Measurements from ENCODE around the gene FYN.

The FYN gene

GRCh38 chr6:111699123-111699522 lies 174.1 kb downstream of the FYN start:
- no peak for TF ChIP-seq TEAD4 (IDR thresholded peaks at IDR 0.05)
- no peak for TF ChIP-seq ZBTB7A (IDR thresholded peaks at IDR 0.05; ENCODE audit: low read depth)
- no peak for TF ChIP-seq REST (IDR thresholded peaks at IDR 0.05; ENCODE audit: low read depth)
- TF ChIP-seq FOXM1 (IDR thresholded peaks at IDR 0.05; ENCODE audit: borderline replicate concordance, low read depth), result no peak
- TF ChIP-seq NFIC (IDR thresholded peaks at IDR 0.05), result no peak
- no peak for TF ChIP-seq EP300 (IDR thresholded peaks at IDR 0.05; ENCODE audit: borderline replicate concordance)
- no peak for TF ChIP-seq TAF1 (IDR thresholded peaks at IDR 0.05; ENCODE audit: low read depth)
- TF ChIP-seq CREB1 (IDR thresholded peaks at IDR 0.05; ENCODE audit: low read depth), result no peak
- TF ChIP-seq EGR1 (IDR thresholded peaks at IDR 0.05), result no peak
- TF ChIP-seq CEBPB (IDR thresholded peaks at IDR 0.05), result no peak
- no peak for TF ChIP-seq RAD21 (IDR thresholded peaks at IDR 0.05; ENCODE audit: low read depth)
- TF ChIP-seq YY1 (IDR thresholded peaks at IDR 0.05; ENCODE audit: low read depth), result no peak
- no peak for TF ChIP-seq USF1 (IDR thresholded peaks at IDR 0.05)
- no peak for TF ChIP-seq MAX (IDR thresholded peaks at IDR 0.05)

GRCh38 chr6:111696814-111697213 lies 176.4 kb downstream of the FYN start:
- no peak for TF ChIP-seq YY1 (IDR thresholded peaks at IDR 0.05; ENCODE audit: low read depth)
- TF ChIP-seq EP300 (IDR thresholded peaks at IDR 0.05; ENCODE audit: borderline replicate concordance), result no peak
- TF ChIP-seq EGR1 (IDR thresholded peaks at IDR 0.05), result no peak
- no peak for TF ChIP-seq CREB1 (IDR thresholded peaks at IDR 0.05; ENCODE audit: low read depth)
- TF ChIP-seq FOXM1 (IDR thresholded peaks at IDR 0.05; ENCODE audit: borderline replicate concordance, low read depth), result no peak
- no peak for TF ChIP-seq USF1 (IDR thresholded peaks at IDR 0.05)
- no peak for TF ChIP-seq NFIC (IDR thresholded peaks at IDR 0.05)
- no peak for TF ChIP-seq RAD21 (IDR thresholded peaks at IDR 0.05; ENCODE audit: low read depth)
- TF ChIP-seq TEAD4 (IDR thresholded peaks at IDR 0.05), result no peak
- no peak for TF ChIP-seq CEBPB (IDR thresholded peaks at IDR 0.05)
- no peak for TF ChIP-seq MAX (IDR thresholded peaks at IDR 0.05)
- TF ChIP-seq TAF1 (IDR thresholded peaks at IDR 0.05; ENCODE audit: low read depth), result no peak

- TF ChIP-seq RAD21 (IDR thresholded peaks at IDR 0.05; ENCODE audit: low read depth), result no peak
- TF ChIP-seq REST (IDR thresholded peaks at IDR 0.05; ENCODE audit: low read depth), result peak; percentile 54; the same call in 1 of the 2 replicates
These were observed 180.7 kb downstream of the FYN start for GRCh38 chr6:111692327-111693164.

GRCh38 chr6:111691345-111692225 lies 181.7 kb downstream of the FYN start:
- no peak for TF ChIP-seq TAF1 (IDR thresholded peaks at IDR 0.05; ENCODE audit: low read depth)

GRCh38 chr6:111689946-111690345 lies 183.3 kb downstream of the FYN start:
- no peak for TF ChIP-seq FOXM1 (IDR thresholded peaks at IDR 0.05; ENCODE audit: borderline replicate concordance, low read depth)
- no peak for TF ChIP-seq CEBPB (IDR thresholded peaks at IDR 0.05)
- no peak for TF ChIP-seq MAX (IDR thresholded peaks at IDR 0.05)

GRCh38 chr6:111689419-111689818 lies 183.8 kb downstream of the FYN start:
- TF ChIP-seq REST (IDR thresholded peaks at IDR 0.05; ENCODE audit: low read depth), result no peak
- no peak for TF ChIP-seq TAF1 (IDR thresholded peaks at IDR 0.05; ENCODE audit: low read depth)
- no peak for TF ChIP-seq YY1 (IDR thresholded peaks at IDR 0.05; ENCODE audit: low read depth)
- no peak for TF ChIP-seq ZBTB7A (IDR thresholded peaks at IDR 0.05; ENCODE audit: low read depth)
- no peak for TF ChIP-seq MAX (IDR thresholded peaks at IDR 0.05)
- no peak for TF ChIP-seq USF1 (IDR thresholded peaks at IDR 0.05)
- TF ChIP-seq NFIC (IDR thresholded peaks at IDR 0.05), result no peak
- TF ChIP-seq RAD21 (IDR thresholded peaks at IDR 0.05; ENCODE audit: low read depth), result no peak
- no peak for TF ChIP-seq TEAD4 (IDR thresholded peaks at IDR 0.05)
- no peak for TF ChIP-seq EP300 (IDR thresholded peaks at IDR 0.05; ENCODE audit: borderline replicate concordance)
- no peak for TF ChIP-seq CREB1 (IDR thresholded peaks at IDR 0.05; ENCODE audit: low read depth)
- no peak for TF ChIP-seq FOXM1 (IDR thresholded peaks at IDR 0.05; ENCODE audit: borderline replicate concordance, low read depth)
- no peak for TF ChIP-seq CEBPB (IDR thresholded peaks at IDR 0.05)
- no peak for TF ChIP-seq EGR1 (IDR thresholded peaks at IDR 0.05)
- TF ChIP-seq TCF12 (IDR thresholded peaks at IDR 0.05; ENCODE audit: low read depth), result no peak

Measured in Ishikawa (cell line).